Upper lobe of left lung (tissue), 6 donors: ENCODE measurements around the gene LAMP1. TPM values are rescaled to one million over a fixed set of nuclear protein-coding genes. Genes with fewer than 3 reads are reported as not detected.

Source experiments
- ATAC-seq, 2 donors: fragments of 200-7000 bp; cut with Tn5 transposase; one replicate each; pipeline ENCODE4 v1.9.1; 2022; ENCODE audit warnings: mild to moderate bottlenecking in 2 of 2, moderate library complexity in 2 of 2; ENCODE audit not compliant: low FRiP score in 2 of 2
- DNase-seq, 2 donors: peaks; one replicate each; pipeline ENCODE4 v3.0.0-alpha.2; 2019 to 2020
- H3K27ac ChIP-seq, 4 donors: fragments of 200-600 bp; sonication (generic); one replicate each; pipeline ENCODE4 v1.5.1; 2016 to 2019
- H3K27me3 ChIP-seq, 4 donors: fragments of 200-600 bp; sonication (generic); one replicate each; pipeline ENCODE4 v1.5.1; 2017 to 2019
- H3K36me3 ChIP-seq, 4 donors: fragments of 200-600 bp; sonication (generic); one replicate each; pipeline ENCODE4 v1.5.1; 2016 to 2019
- H3K4me1 ChIP-seq, 4 donors: fragments of 200-600 bp; sonication (generic); one replicate each; pipeline ENCODE4 v1.5.1; 2018 to 2019
- H3K4me3 ChIP-seq, 4 donors: fragments of 200-600 bp; sonication (generic); one replicate each; pipeline ENCODE4 v1.5.1; 2017 to 2019; ENCODE audit warnings: mild to moderate bottlenecking in 2 of 4, moderate library complexity in 1 of 4
- H3K9me3 ChIP-seq, 4 donors: fragments of 200-600 bp; sonication (generic); one replicate each; pipeline ENCODE4 v1.5.1; 2018 to 2019
- EP300 ChIP-seq, 4 donors: sonication (generic); formaldehyde crosslinking; IDR thresholded peaks; one replicate each; pipeline ENCODE4 v1.5.1; 2017; ENCODE audit warnings: antibody characterized with exemption in 4 of 4, control low read depth in 2 of 4
- POLR2A ChIP-seq, 4 donors: fragments of 450-650 bp; IDR thresholded peaks; one replicate each; pipeline ENCODE4 v1.5.1; 2016 to 2017; ENCODE audit warnings: antibody characterized with exemption in 4 of 4, mild to moderate bottlenecking in 2 of 4
- POLR2AphosphoS5 ChIP-seq, 2 donors: sonication (generic); formaldehyde crosslinking; IDR thresholded peaks; one replicate each; pipeline ENCODE4 v1.5.1; 2017; ENCODE audit warnings: antibody characterized with exemption in 2 of 2
- WGBS, 2 donors: methylation state at CpG; one replicate each; pipeline ENCODE4 v1.1.5; 2017 to 2018; 5-methylcytosine and 5-hydroxymethylcytosine counted together
- total RNA-seq, 6 donors: library from RNA; depleted of rRNA in 4 of 6; stranded (reverse); fragments of >200 nt in 4 of 6; gene quantifications; one replicate each; pipeline versions ENCODE4 v1.1.0 to v1.2.1, GENCODE V29; 2016 to 2021
- TF ChIP-seq, protein P1 (sequence below), 6 experiments: fragments of 450-650 bp in 4 of 6; fragments of 200-600 bp in 2 of 6; sonication (generic) in 2 of 6; IDR thresholded peaks; one replicate each; pipeline ENCODE4 v1.5.1; 2016 to 2019; ENCODE audit warnings: antibody characterized with exemption in 6 of 6
- donor health status: DM: no; HTN: no; CAD: no; lungs with moderate emphysema.
- donor health status: DM: no; HTN: yes; CAD: no; lungs with severe emphysema.

The LAMP1 gene
- total RNA-seq, 6 donors from 2014 or later = 80.7 to 394 (median 236) TPM

DNA sequence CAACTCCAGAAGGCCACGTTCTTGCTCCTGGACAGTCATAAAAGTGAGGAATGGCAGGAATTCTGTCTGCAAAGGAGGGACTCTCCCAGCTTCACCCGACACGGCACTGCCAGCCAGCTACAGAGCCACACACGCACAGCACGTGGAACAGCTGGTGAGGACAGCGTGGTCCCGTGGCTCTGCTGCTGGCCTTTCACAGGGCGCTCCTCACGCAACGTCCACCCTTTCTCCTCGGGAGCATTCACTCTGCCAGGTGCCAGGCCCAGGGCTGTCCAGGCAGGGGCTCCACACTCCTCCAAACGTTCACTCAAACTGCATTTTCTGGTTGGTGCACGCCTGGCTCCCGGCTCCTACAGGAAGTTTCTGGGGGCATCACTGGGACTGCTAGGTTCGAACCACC is 52.5 kb downstream of the LAMP1 start:
- peaks cover 0 to 7% (median 2%) of the 10 kb centered on the region in 4 donors for H3K4me1 ChIP-seq
- 92% methylated on average over 15 of the region's 15 CpGs for WGBS, 2 donors
- no peak overlapping the region for H3K4me3 ChIP-seq
- DNase-seq = no peak
- no peak for TF ChIP-seq POLR2A (IDR thresholded peaks at IDR 0.05)
- no peak for TF ChIP-seq EP300 (IDR thresholded peaks at IDR 0.05)
- TF ChIP-seq, protein P1, sequence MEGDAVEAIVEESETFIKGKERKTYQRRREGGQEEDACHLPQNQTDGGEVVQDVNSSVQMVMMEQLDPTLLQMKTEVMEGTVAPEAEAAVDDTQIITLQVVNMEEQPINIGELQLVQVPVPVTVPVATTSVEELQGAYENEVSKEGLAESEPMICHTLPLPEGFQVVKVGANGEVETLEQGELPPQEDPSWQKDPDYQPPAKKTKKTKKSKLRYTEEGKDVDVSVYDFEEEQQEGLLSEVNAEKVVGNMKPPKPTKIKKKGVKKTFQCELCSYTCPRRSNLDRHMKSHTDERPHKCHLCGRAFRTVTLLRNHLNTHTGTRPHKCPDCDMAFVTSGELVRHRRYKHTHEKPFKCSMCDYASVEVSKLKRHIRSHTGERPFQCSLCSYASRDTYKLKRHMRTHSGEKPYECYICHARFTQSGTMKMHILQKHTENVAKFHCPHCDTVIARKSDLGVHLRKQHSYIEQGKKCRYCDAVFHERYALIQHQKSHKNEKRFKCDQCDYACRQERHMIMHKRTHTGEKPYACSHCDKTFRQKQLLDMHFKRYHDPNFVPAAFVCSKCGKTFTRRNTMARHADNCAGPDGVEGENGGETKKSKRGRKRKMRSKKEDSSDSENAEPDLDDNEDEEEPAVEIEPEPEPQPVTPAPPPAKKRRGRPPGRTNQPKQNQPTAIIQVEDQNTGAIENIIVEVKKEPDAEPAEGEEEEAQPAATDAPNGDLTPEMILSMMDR (IDR thresholded peaks at IDR 0.05) = no peak
- no peak for TF ChIP-seq POLR2AphosphoS5 (IDR thresholded peaks at IDR 0.05)
- peak in 1 of 2 donors; percentile 35 for ATAC-seq
- H3K27ac ChIP-seq = no peak overlapping the region
- peaks cover 0 to 4% (median 0%) of the 10 kb centered on the region in 4 donors for H3K9me3 ChIP-seq
- H3K27me3 ChIP-seq = no peaks in the 10 kb centered on the region
- H3K36me3 ChIP-seq = peaks cover 0 to 4% (median 2%) of the 10 kb centered on the region in 4 donors

DNA sequence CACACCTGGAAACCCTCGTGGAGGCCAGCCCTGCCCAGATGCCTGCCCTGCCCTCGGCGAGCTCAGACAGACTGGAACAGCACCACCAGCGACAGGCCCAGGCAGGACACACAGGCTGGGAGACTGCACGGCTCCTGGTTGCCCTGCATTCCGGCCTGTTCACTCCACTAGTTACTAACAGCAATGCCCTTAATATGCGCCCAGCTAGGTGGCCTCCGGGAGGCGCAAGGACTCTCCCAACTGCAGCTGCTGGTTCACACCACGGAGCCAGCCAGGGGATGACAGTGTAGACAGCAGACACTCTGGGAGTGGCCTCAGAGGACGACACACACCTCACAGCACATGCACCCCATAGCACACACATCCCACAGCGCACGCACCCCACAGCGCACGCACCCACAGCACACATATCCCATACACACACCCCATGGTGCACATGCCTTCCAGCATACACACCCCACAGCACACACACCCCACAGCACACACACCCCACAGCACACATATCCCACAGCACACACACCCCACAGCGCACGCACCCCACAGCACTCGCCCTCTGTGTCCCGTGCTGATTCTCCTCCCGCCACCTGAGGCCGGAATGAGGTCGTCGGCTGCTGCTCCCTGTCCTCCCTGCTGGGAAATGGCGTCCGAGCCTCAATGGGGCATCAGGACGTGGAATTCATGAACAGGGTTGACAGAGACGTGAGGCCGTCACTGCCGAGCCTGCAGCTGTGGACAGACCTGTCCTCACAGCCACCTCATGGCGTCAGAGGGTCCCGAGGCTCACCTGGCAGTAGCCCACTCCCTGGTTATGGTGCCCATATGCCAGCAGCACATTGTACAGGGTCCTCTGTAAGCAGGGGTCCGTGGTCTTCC is 53.3 kb downstream of the LAMP1 start:
- H3K4me1 ChIP-seq = peaks cover 0 to 7% (median 2%) of the 10 kb centered on the region in 4 donors
- no peak overlapping the region for H3K4me3 ChIP-seq
- WGBS, 2 donors = 87 to 92% methylated on average over 16 to 25 of the region's 32 CpGs
- H3K9me3 ChIP-seq = peaks cover 0 to 4% (median 0%) of the 10 kb centered on the region in 4 donors
- ATAC-seq = peak; percentile 45 to 50
- no peaks in the 10 kb centered on the region for H3K27me3 ChIP-seq
- peak overlapping the region in 1 of 4 donors; percentile 30 for H3K27ac ChIP-seq
- peaks cover 0 to 10% (median 2%) of the 10 kb centered on the region in 4 donors for H3K36me3 ChIP-seq
- TF ChIP-seq, protein P1 (IDR thresholded peaks at IDR 0.05) = no peak
- TF ChIP-seq EP300 (IDR thresholded peaks at IDR 0.05) = no peak
- no peak for TF ChIP-seq POLR2A (IDR thresholded peaks at IDR 0.05)
- TF ChIP-seq POLR2AphosphoS5 (IDR thresholded peaks at IDR 0.05) = no peak
- DNase-seq = no peak

DNA sequence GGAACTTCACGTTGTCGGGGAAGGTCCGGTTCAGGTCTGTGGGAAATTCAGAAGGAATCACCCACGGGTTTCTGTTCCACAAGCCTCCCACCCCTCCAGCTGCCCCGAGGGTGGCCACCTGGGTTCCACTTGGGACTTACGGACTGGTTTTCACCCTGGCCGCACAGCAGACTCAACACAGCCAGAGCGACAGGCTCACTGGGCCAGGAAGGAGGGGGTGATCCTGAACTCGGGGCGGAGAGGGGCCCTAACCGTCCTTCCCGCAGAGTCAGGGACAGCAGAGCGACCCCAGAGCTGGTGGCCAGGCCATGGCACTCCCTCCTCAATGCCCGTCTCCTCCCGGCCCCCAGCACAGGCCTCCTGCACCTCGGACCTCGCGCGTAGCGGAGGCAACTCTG is 53.9 kb downstream of the LAMP1 start:
- DNase-seq (no peak), ATAC-seq (no peak)
- Histone ChIP-seq H3K27me3 (no peaks in the 10 kb centered on the region), H3K4me3 (no peak overlapping the region), H3K9me3 (no peaks in the 10 kb centered on the region), H3K36me3 (peaks cover 0 to 10% (median 2%) of the 10 kb centered on the region in 4 donors), H3K27ac (peak overlapping the region in 1 of 4 donors; percentile 30), H3K4me1 (peaks cover 0 to 7% (median 2%) of the 10 kb centered on the region in 4 donors)
- TF ChIP-seq EP300 (IDR thresholded peaks at IDR 0.05) (no peak), POLR2A (IDR thresholded peaks at IDR 0.05) (no peak), POLR2AphosphoS5 (IDR thresholded peaks at IDR 0.05) (no peak)
- TF ChIP-seq, protein P1 (IDR thresholded peaks at IDR 0.05) = no peak
- WGBS, 2 donors = 93 to 96% methylated on average over 10 to 20 of the region's 20 CpGs

- Histone ChIP-seq H3K9me3 (no peaks in the 10 kb centered on the region), H3K27me3 (no peaks in the 10 kb centered on the region), H3K4me1 (peaks cover 0 to 7% (median 2%) of the 10 kb centered on the region in 4 donors), H3K27ac (no peak overlapping the region), H3K4me3 (peak overlapping the region in 3 of 4 donors; percentile 9 to 12 (median 10)), H3K36me3 (peaks cover 0 to 10% (median 2%) of the 10 kb centered on the region in 4 donors)
- no peak for DNase-seq
- WGBS, 2 donors = 70 to 76% methylated on average over 5 to 17 of the region's 17 CpGs
- TF ChIP-seq EP300 (IDR thresholded peaks at IDR 0.05) (no peak), POLR2A (IDR thresholded peaks at IDR 0.05) (no peak), POLR2AphosphoS5 (IDR thresholded peaks at IDR 0.05) (no peak)
- TF ChIP-seq, protein P1 (IDR thresholded peaks at IDR 0.05) = no peak
- ATAC-seq = peak; percentile 39 to 78
These were observed 54.5 kb downstream of the LAMP1 start for GRCh38 chr13:113351514-113352026.
